GM19240 (cell line): ENCODE measurements around the gene RASSF7.
A peak's percentile ranks its signal among the peaks of the same experiment; 100 is the strongest.
"Not testable (repeated sequence)": the region's sequence is repeated elsewhere in the genome, so short reads cannot be mapped to it uniquely, and the experiment has no call there.

Experiments used
- DNase-seq: peaks from one replicate; pipeline ENCODE4 v3.0.0; 2011; ENCODE audit warnings: low spot score; ENCODE audit not compliant: insufficient read length

RASSF7 gene

GRCh38 chr11:560305-561147 lies at the start of gene RASSF7, which contains the start of gene LMNTD2:
RASSF7 (plus strand) TSS chr11:560970; CDS start chr11:561769, 799 bp downstream.
LMNTD2 (minus strand) TSS chr11:560738; CDS start chr11:560716, 22 bp downstream.
- DNase-seq = peak; percentile 98

- DNase-seq = no peak
These were observed 47.8 kb upstream of the RASSF7 start for GRCh38 chr11:512761-513595.

GRCh38 chr11:514606-515005 lies 46.2 kb upstream of the RASSF7 start:
- DNase-seq = no peak

GRCh38 chr11:515131-515530 lies 45.6 kb upstream of the RASSF7 start:
- DNase-seq = no peak

- DNase-seq = no peak
These were observed 44.4 kb upstream of the RASSF7 start for GRCh38 chr11:516400-516799.

- not testable (repeated sequence) for DNase-seq
These were observed 43.7 kb upstream of the RASSF7 start for GRCh38 chr11:516918-517685.

- DNase-seq = peak; percentile 67
These were observed 42.1 kb upstream of the RASSF7 start for GRCh38 chr11:518463-519202.

GRCh38 chr11:520428-521176 lies 40.2 kb upstream of the RASSF7 start:
- no peak for DNase-seq

GRCh38 chr11:521177-521688 lies 39.5 kb upstream of the RASSF7 start:
- DNase-seq = no peak

GRCh38 chr11:526192-526591 lies 34.6 kb upstream of the RASSF7 start:
- DNase-seq = no peak

- DNase-seq = no peak
These were observed 32.5 kb upstream of the RASSF7 start for GRCh38 chr11:528166-528814.

GRCh38 chr11:528815-529727 lies 31.7 kb upstream of the RASSF7 start:
- DNase-seq = no peak

GRCh38 chr11:529728-530411 lies 30.9 kb upstream of the RASSF7 start:
- no peak for DNase-seq

GRCh38 chr11:530960-531831 lies 29.6 kb upstream of the RASSF7 start:
- DNase-seq = no peak

GRCh38 chr11:531919-532526 lies 28.7 kb upstream of the RASSF7 start:
- DNase-seq = no peak

GRCh38 chr11:532527-532985 lies 28.2 kb upstream of the RASSF7 start:
- DNase-seq = no peak
